Right lobe of liver (tissue), 4 donors: ENCODE data around the gene RNF225.

Experiments used
- CTCF ChIP-seq, 4 donors: fragments of 200-600 bp in 3 of 4; fragments of 450-650 bp in 1 of 4; IDR thresholded peaks; one replicate each; pipeline versions ENCODE4 v1.5.1 to v1.8.0; 2016 to 2022; ENCODE audit warnings: antibody characterized with exemption in 4 of 4, mild to moderate bottlenecking in 2 of 4
- POLR2A ChIP-seq: fragments of 450-650 bp; IDR thresholded peaks from one replicate; pipeline ENCODE4 v1.6.1; 2017; ENCODE audit warnings: antibody characterized with exemption, mild to moderate bottlenecking
- donor health status: DM: no; HTN: no; CAD: no.
- donor health status: DM: no; HTN: no; CAD: no.
- donor health status: DM: no; HTN: yes; CAD: no.

GRCh38 chr19:58350871-58351557 lies 44.4 kb upstream of the RNF225 start:
- no peak for TF ChIP-seq CTCF (IDR thresholded peaks at IDR 0.05)
- TF ChIP-seq POLR2A, result no peak
